ENCODE data around the gene FMNL2. TPM values are rescaled to one million over a fixed set of nuclear protein-coding genes. Genes with fewer than 3 reads are reported as not detected.

Gene FMNL2
- total RNA-seq, 5 donors from 2014 or later (not counting 1 experiment from before 2014, with no cell fraction given): 0.63 to 0.96 (median 0.75) TPM

- Histone ChIP-seq H3K4me3 (ENCODE audit: control insufficient read depth in 1 of 2, extremely low read depth in 1 of 2, low read length in 1 of 2) (no peak overlapping the region), H3K9me3 (no peaks in the 10 kb centered on the region), H3K27ac (ENCODE audit: low read length) (no peak overlapping the region), H3K4me1 (ENCODE audit: control insufficient read depth in 1 of 2, extremely low read depth in 1 of 2, insufficient read depth in 2 of 2, low read length in 2 of 2) (no peaks in the 10 kb centered on the region), H3K36me3 (ENCODE audit: control insufficient read depth in 2 of 2, extremely low read depth in 1 of 2, insufficient read depth in 1 of 2, low read length in 1 of 2) (no peaks in the 10 kb centered on the region), H3K27me3 (replicated peaks in 1 of 2; ENCODE audit: control insufficient read depth in 2 of 2, extremely low read depth in 1 of 2, insufficient read depth in 2 of 2, low read length in 1 of 2) (no peaks in the 10 kb centered on the region)
- Mint-ChIP-seq H3K9me3 (no peaks in the 10 kb centered on the region), H3K36me3 (no peaks in the 10 kb centered on the region), H3K4me1 (peaks cover 0 to 3% (median 0%) of the 10 kb centered on the region in 3 donors), H3K27ac (no peak overlapping the region), H3K27me3 (peaks cover 5% of the 10 kb centered on the region in 2 donors), H3K4me3 (no peak overlapping the region)
- ATAC-seq (replicated peaks in 1 of 4): no peak
- CTCF ChIA-PET: no interaction called here
- DNase-seq: no peak
- no CpG with 5 or more reads among the region's 1 CpG for WGBS (ENCODE audit: insufficient coverage)
- POLR2A ChIA-PET: interaction anchor here in 1 of 2 donors (0.6 kb wide), 1 partner anchor 44 kb away, joined by 4 read pairs; no protein-coding TSS in a partner anchor
Observed at GRCh38 chr2:152572031-152572430, 237.1 kb downstream of the FMNL2 start.

- POLR2A ChIA-PET: no interaction called here
Observed at GRCh38 chr2:152573168-152573567, 238.2 kb downstream of the FMNL2 start.

GRCh38 chr2:152577579-152577978, 242.6 kb downstream of the FMNL2 start:
- Histone ChIP-seq H3K36me3 (ENCODE audit: control insufficient read depth in 2 of 2, extremely low read depth in 1 of 2, insufficient read depth in 1 of 2, low read length in 1 of 2) (no peaks in the 10 kb centered on the region), H3K9me3 (no peaks in the 10 kb centered on the region), H3K4me1 (ENCODE audit: control insufficient read depth in 1 of 2, extremely low read depth in 1 of 2, insufficient read depth in 2 of 2, low read length in 2 of 2) (no peaks in the 10 kb centered on the region), H3K27ac (ENCODE audit: low read length) (no peak overlapping the region), H3K27me3 (replicated peaks in 1 of 2; ENCODE audit: control insufficient read depth in 2 of 2, extremely low read depth in 1 of 2, insufficient read depth in 2 of 2, low read length in 1 of 2) (no peaks in the 10 kb centered on the region), H3K4me3 (ENCODE audit: control insufficient read depth in 1 of 2, extremely low read depth in 1 of 2, low read length in 1 of 2) (no peak overlapping the region)
- Mint-ChIP-seq H3K4me1 (peaks cover 0 to 3% (median 0%) of the 10 kb centered on the region in 3 donors), H3K27me3 (no peaks in the 10 kb centered on the region), H3K4me3 (no peak overlapping the region), H3K36me3 (no peaks in the 10 kb centered on the region), H3K9me3 (no peaks in the 10 kb centered on the region), H3K27ac (no peak overlapping the region)
- ChIA-PET POLR2A (no interaction called here), CTCF (no interaction called here)
- no peak for ATAC-seq (replicated peaks in 1 of 4)
- DNase-seq: no peak
- WGBS (ENCODE audit: insufficient coverage): 67% methylated on average over 1 of the region's 1 CpG

More at GRCh38 chr2:152573168-152573567, 238.2 kb downstream of the FMNL2 start:
- ATAC-seq (replicated peaks in 1 of 4): peak in 1 of 4 experiments; percentile 23
- Mint-ChIP-seq H3K27ac (no peak overlapping the region), H3K27me3 (peaks cover 5% of the 10 kb centered on the region in 2 donors), H3K36me3 (no peaks in the 10 kb centered on the region), H3K4me3 (no peak overlapping the region), H3K4me1 (peaks cover 0 to 3% (median 0%) of the 10 kb centered on the region in 3 donors), H3K9me3 (no peaks in the 10 kb centered on the region)
- no peak overlapping the region for H3K4me3 ChIP-seq (ENCODE audit: control insufficient read depth in 1 of 2, extremely low read depth in 1 of 2, low read length in 1 of 2)
- H3K9me3 ChIP-seq: no peaks in the 10 kb centered on the region
- peak in 1 of 35 experiments; percentile 1 for DNase-seq
- H3K27me3 ChIP-seq (replicated peaks in 1 of 2; ENCODE audit: control insufficient read depth in 2 of 2, extremely low read depth in 1 of 2, insufficient read depth in 2 of 2, low read length in 1 of 2): no peaks in the 10 kb centered on the region
- no peaks in the 10 kb centered on the region for H3K36me3 ChIP-seq (ENCODE audit: control insufficient read depth in 2 of 2, extremely low read depth in 1 of 2, insufficient read depth in 1 of 2, low read length in 1 of 2)
- CTCF ChIA-PET: no interaction called here
- WGBS (ENCODE audit: insufficient coverage): no CpG with 5 or more reads among the region's 4 CpGs
- H3K27ac ChIP-seq (ENCODE audit: low read length): no peak overlapping the region
- no peaks in the 10 kb centered on the region for H3K4me1 ChIP-seq (ENCODE audit: control insufficient read depth in 1 of 2, extremely low read depth in 1 of 2, insufficient read depth in 2 of 2, low read length in 2 of 2)

- Histone ChIP-seq H3K36me3 (ENCODE audit: control insufficient read depth in 2 of 2, extremely low read depth in 1 of 2, insufficient read depth in 1 of 2, low read length in 1 of 2) (no peaks in the 10 kb centered on the region), H3K4me1 (ENCODE audit: control insufficient read depth in 1 of 2, extremely low read depth in 1 of 2, insufficient read depth in 2 of 2, low read length in 2 of 2) (no peaks in the 10 kb centered on the region), H3K27me3 (replicated peaks in 1 of 2; ENCODE audit: control insufficient read depth in 2 of 2, extremely low read depth in 1 of 2, insufficient read depth in 2 of 2, low read length in 1 of 2) (no peaks in the 10 kb centered on the region), H3K4me3 (ENCODE audit: control insufficient read depth in 1 of 2, extremely low read depth in 1 of 2, low read length in 1 of 2) (no peak overlapping the region), H3K27ac (ENCODE audit: low read length) (no peak overlapping the region), H3K9me3 (no peaks in the 10 kb centered on the region)
- DNase-seq (no peak), ATAC-seq (replicated peaks in 1 of 4) (no peak)
- H3K27me3 Mint-ChIP-seq: peaks cover 0 to 5% of the 10 kb centered on the region in 2 donors
- CTCF ChIA-PET: no interaction called here
- POLR2A ChIA-PET: no interaction called here
- no peaks in the 10 kb centered on the region for H3K9me3 Mint-ChIP-seq
- no peaks in the 10 kb centered on the region for H3K4me1 Mint-ChIP-seq
- no peak overlapping the region for H3K27ac Mint-ChIP-seq
- 100% methylated on average over 1 of the region's 4 CpGs for WGBS (ENCODE audit: insufficient coverage)
- no peak overlapping the region for H3K4me3 Mint-ChIP-seq
- no peaks in the 10 kb centered on the region for H3K36me3 Mint-ChIP-seq
Observed at GRCh38 chr2:152578573-152578972, 243.6 kb downstream of the FMNL2 start.

GRCh38 chr2:152580714-152581113, 245.7 kb downstream of the FMNL2 start:
- no CpG with 5 or more reads among the region's 3 CpGs for WGBS (ENCODE audit: insufficient coverage)
- CTCF ChIA-PET: no interaction called here
- POLR2A ChIA-PET: no interaction called here
- H3K27ac Mint-ChIP-seq: no peak overlapping the region
- no peaks in the 10 kb centered on the region for H3K4me1 ChIP-seq (ENCODE audit: control insufficient read depth in 1 of 2, extremely low read depth in 1 of 2, insufficient read depth in 2 of 2, low read length in 2 of 2)
- H3K4me3 ChIP-seq (ENCODE audit: control insufficient read depth in 1 of 2, extremely low read depth in 1 of 2, low read length in 1 of 2): no peak overlapping the region
- H3K4me3 Mint-ChIP-seq: no peak overlapping the region
- DNase-seq: no peak
- no peaks in the 10 kb centered on the region for H3K9me3 Mint-ChIP-seq
- H3K36me3 ChIP-seq (ENCODE audit: control insufficient read depth in 2 of 2, extremely low read depth in 1 of 2, insufficient read depth in 1 of 2, low read length in 1 of 2): no peaks in the 10 kb centered on the region
- H3K4me1 Mint-ChIP-seq: no peaks in the 10 kb centered on the region
- no peak for ATAC-seq (replicated peaks in 1 of 4)
- H3K27me3 ChIP-seq (replicated peaks in 1 of 2; ENCODE audit: control insufficient read depth in 2 of 2, extremely low read depth in 1 of 2, insufficient read depth in 2 of 2, low read length in 1 of 2): no peaks in the 10 kb centered on the region
- no peaks in the 10 kb centered on the region for H3K9me3 ChIP-seq
- peaks cover 4 to 8% of the 10 kb centered on the region in 2 donors for H3K27me3 Mint-ChIP-seq
- no peaks in the 10 kb centered on the region for H3K36me3 Mint-ChIP-seq
- no peak overlapping the region for H3K27ac ChIP-seq (ENCODE audit: low read length)

- H3K27me3 Mint-ChIP-seq: peaks cover 4 to 11% of the 10 kb centered on the region in 2 donors
- CTCF ChIA-PET: interaction anchor here in 1 of 2 donors (0.5 kb wide), 1 partner anchor 682 kb away, joined by 3 read pairs; no protein-coding TSS in a partner anchor
- Histone ChIP-seq H3K27me3 (replicated peaks in 1 of 2; ENCODE audit: control insufficient read depth in 2 of 2, extremely low read depth in 1 of 2, insufficient read depth in 2 of 2, low read length in 1 of 2) (no peaks in the 10 kb centered on the region), H3K4me1 (ENCODE audit: control insufficient read depth in 1 of 2, extremely low read depth in 1 of 2, insufficient read depth in 2 of 2, low read length in 2 of 2) (no peaks in the 10 kb centered on the region), H3K9me3 (no peaks in the 10 kb centered on the region), H3K4me3 (ENCODE audit: control insufficient read depth in 1 of 2, extremely low read depth in 1 of 2, low read length in 1 of 2) (no peak overlapping the region), H3K36me3 (ENCODE audit: control insufficient read depth in 2 of 2, extremely low read depth in 1 of 2, insufficient read depth in 1 of 2, low read length in 1 of 2) (no peaks in the 10 kb centered on the region), H3K27ac (ENCODE audit: low read length) (no peak overlapping the region)
- H3K4me1 Mint-ChIP-seq: no peaks in the 10 kb centered on the region
- no peak overlapping the region for H3K4me3 Mint-ChIP-seq
- 98% methylated on average over 9 of the region's 11 CpGs for WGBS (ENCODE audit: insufficient coverage)
- no peaks in the 10 kb centered on the region for H3K36me3 Mint-ChIP-seq
- DNase-seq (no peak), ATAC-seq (replicated peaks in 1 of 4) (no peak)
- POLR2A ChIA-PET: no interaction called here
- H3K9me3 Mint-ChIP-seq: no peaks in the 10 kb centered on the region
- H3K27ac Mint-ChIP-seq: no peak overlapping the region
Observed at GRCh38 chr2:152581360-152581759, 246.4 kb downstream of the FMNL2 start.

GRCh38 chr2:152582081-152582480, 247.1 kb downstream of the FMNL2 start:
- Mint-ChIP-seq H3K36me3 (no peaks in the 10 kb centered on the region), H3K4me3 (no peak overlapping the region), H3K27me3 (peaks cover 9 to 13% of the 10 kb centered on the region in 2 donors), H3K9me3 (no peaks in the 10 kb centered on the region), H3K27ac (no peak overlapping the region), H3K4me1 (no peaks in the 10 kb centered on the region)
- Histone ChIP-seq H3K9me3 (no peaks in the 10 kb centered on the region), H3K4me1 (ENCODE audit: control insufficient read depth in 1 of 2, extremely low read depth in 1 of 2, insufficient read depth in 2 of 2, low read length in 2 of 2) (no peaks in the 10 kb centered on the region), H3K4me3 (ENCODE audit: control insufficient read depth in 1 of 2, extremely low read depth in 1 of 2, low read length in 1 of 2) (no peak overlapping the region), H3K27me3 (replicated peaks in 1 of 2; ENCODE audit: control insufficient read depth in 2 of 2, extremely low read depth in 1 of 2, insufficient read depth in 2 of 2, low read length in 1 of 2) (no peaks in the 10 kb centered on the region), H3K36me3 (ENCODE audit: control insufficient read depth in 2 of 2, extremely low read depth in 1 of 2, insufficient read depth in 1 of 2, low read length in 1 of 2) (no peaks in the 10 kb centered on the region), H3K27ac (ENCODE audit: low read length) (no peak overlapping the region)
- POLR2A ChIA-PET: no interaction called here
- CTCF ChIA-PET: interaction anchor here (0.5 to 1.1 kb wide), 2 partner anchors 27 to 682 kb away, joined by 3 read pairs; no protein-coding TSS in a partner anchor
- no peak for ATAC-seq (replicated peaks in 1 of 4)
- DNase-seq: no peak
- 80% methylated on average over 1 of the region's 2 CpGs for WGBS (ENCODE audit: insufficient coverage)
